Panc1 (cell line): ENCODE results near the gene SLC17A7. TPM values are rescaled to one million over a fixed set of nuclear protein-coding genes. Genes with fewer than 3 reads are reported as not detected.

Experiments
- ATAC-seq: fragments of 200-7000 bp; cut with Tn5 transposase; 2 replicates; pipeline ENCODE4 v1.9.1; 2020; ENCODE audit warnings: mild to moderate bottlenecking, moderate library complexity
- BruUV-seq: library from RNA; stranded (reverse); fragments of 400-500 nt; replicated peaks from 2 replicates; lab custom pipeline; 2021; lab: Mats Ljungman, UMichigan
- CTCF ChIA-PET: fragments of 300-600 bp; sonication (Branson Sonifier 250); formaldehyde crosslinking; loops from one replicate; lab custom pipeline; 2022; ENCODE audit warnings: antibody characterized with exemption; lab: Charles Lee
- POLR2A ChIA-PET: fragments of 300-600 bp; sonication (Branson Sonifier 250); formaldehyde crosslinking; loops from one replicate; lab custom pipeline; 2022; ENCODE audit warnings: antibody characterized with exemption; lab: Charles Lee
- DNase-seq: peaks from one replicate; pipeline ENCODE4 v3.0.0-alpha.2; 2010; ENCODE audit warnings: low read depth, low spot score
- H3K27ac ChIP-seq: 2 replicates; pipeline ENCODE4 v1.5.1; 2011; ENCODE audit warnings: mild to moderate bottlenecking, low read length, inconsistent platforms
- H3K27me3 ChIP-seq: fragments of 200-500 bp; sonication (Bioruptor generic); 2 replicates; pipeline ENCODE4 v1.6.0; 2014; ENCODE audit warnings: low read length, inconsistent platforms; ENCODE audit not compliant: control insufficient read depth, insufficient read depth
- H3K36me3 ChIP-seq: fragments of 200-500 bp; sonication (Bioruptor generic); 2 replicates; pipeline ENCODE4 v1.5.1; 2014; ENCODE audit warnings: inconsistent platforms, mild to moderate bottlenecking, low read length, moderate library complexity; ENCODE audit not compliant: control insufficient read depth, insufficient read depth
- H3K4me1 ChIP-seq: 2 replicates; pipeline ENCODE4 v1.5.1; 2011; ENCODE audit warnings: inconsistent platforms, mild to moderate bottlenecking, low read length, moderate library complexity; ENCODE audit not compliant: control insufficient read depth, insufficient read depth
- H3K4me3 ChIP-seq, 2 experiments: 2 replicates each; pipeline ENCODE4 v1.5.1; 2011 to 2012; ENCODE audit warnings: low read depth in 2 of 2, low read length in 2 of 2, mild to moderate bottlenecking in 2 of 2, inconsistent platforms in 1 of 2, moderate library complexity in 1 of 2
- H3K9me3 ChIP-seq: fragments of 200-500 bp; sonication (Bioruptor generic); 2 replicates; pipeline ENCODE4 v1.5.1; 2014; ENCODE audit warnings: low read depth, mild to moderate bottlenecking, inconsistent platforms, low read length, moderate library complexity; ENCODE audit not compliant: control insufficient read depth, insufficient read depth
- CTCF ChIP-seq: fragments of 450-650 bp; IDR thresholded peaks from 2 replicates; pipeline ENCODE4 v1.5.1; 2017; ENCODE audit warnings: mild to moderate bottlenecking
- POLR2AphosphoS5 ChIP-seq: IDR thresholded peaks from 2 replicates; pipeline ENCODE4 v1.6.1; 2012; ENCODE audit warnings: mild to moderate bottlenecking, low read depth, low read length, moderate library complexity
- REST ChIP-seq, 2 experiments: IDR thresholded peaks; 2 replicates each; pipeline ENCODE4 v1.6.1; 2011 to 2012; ENCODE audit warnings: low read depth in 2 of 2, control low read depth in 1 of 2, low read length in 1 of 2, mild to moderate bottlenecking in 1 of 2, moderate library complexity in 1 of 2; ENCODE audit not compliant: insufficient read depth in 1 of 2
- SIN3A ChIP-seq: IDR thresholded peaks from 2 replicates; pipeline ENCODE4 v1.6.1; 2012; ENCODE audit warnings: low read depth, mild to moderate bottlenecking, low read length, moderate library complexity, borderline replicate concordance; ENCODE audit not compliant: insufficient read depth
- TCF7L2 ChIP-seq: IDR thresholded peaks from 2 replicates; pipeline ENCODE4 v1.6.1; 2011; ENCODE audit warnings: mild to moderate bottlenecking, low read depth, low read length, inconsistent platforms
- in situ Hi-C: cut with HindIII; loops from 2 replicates; pipeline ENCODE4 v1.10.0; 2016; ENCODE audit warnings: low sequenced_read_pairs, low pct_unique_long_range_greater_than_20kb
- intact Hi-C: fragments of 100-400 bp; cut with micrococcal nuclease; formaldehyde crosslinking; loops from one replicate; pipeline ENCODE4 v1.10.0; 2022; ENCODE audit not compliant: unreplicated experiment
- total RNA-seq: library from RNA; stranded (reverse); gene quantifications from one replicate; pipeline ENCODE4 v1.2.1, GENCODE V29; 2021; ENCODE audit not compliant: unreplicated experiment

The SLC17A7 gene
- total RNA-seq, 1 experiment from 2014 or later, result 1.2 TPM

- DNase-seq, result no peak
- Histone ChIP-seq H3K9me3 (no peaks in the 10 kb centered on the region), H3K36me3 (no peaks in the 10 kb centered on the region), H3K27me3 (no peaks in the 10 kb centered on the region), H3K4me1 (no peaks in the 10 kb centered on the region), H3K27ac (no peak overlapping the region), H3K4me3 (no peak overlapping the region)
- BruUV-seq, result no TSS peak
- no peak for ATAC-seq
- ChIA-PET POLR2A (interaction anchor here (0.5 kb wide), 1 partner anchor 258 kb away, joined by 10 read pairs; no protein-coding TSS in a partner anchor), CTCF (no interaction called here)
- in situ Hi-C loops, result no loop called here
- TF ChIP-seq SIN3A (no peak), TCF7L2 (no peak), REST (IDR thresholded peaks at IDR 0.05; ENCODE audit: insufficient read depth in 1 of 2, low read depth in 2 of 2, low read length in 1 of 2) (no peak), CTCF (no peak), POLR2AphosphoS5 (no peak)
- intact Hi-C loops, result no loop called here
These were observed 31.6 kb upstream of the SLC17A7 start for GRCh38 chr19:49472936-49473335.

- ChIA-PET CTCF (no interaction called here), POLR2A (no interaction called here)
- intact Hi-C loops, result no loop called here
- Histone ChIP-seq H3K27me3 (no peaks in the 10 kb centered on the region), H3K36me3 (no peaks in the 10 kb centered on the region), H3K27ac (no peak overlapping the region), H3K9me3 (no peaks in the 10 kb centered on the region), H3K4me1 (no peaks in the 10 kb centered on the region), H3K4me3 (no peak overlapping the region)
- no peak for ATAC-seq
- DNase-seq, result no peak
- TF ChIP-seq CTCF (no peak), TCF7L2 (no peak), POLR2AphosphoS5 (no peak), REST (IDR thresholded peaks at IDR 0.05; ENCODE audit: insufficient read depth in 1 of 2, low read depth in 2 of 2, low read length in 1 of 2) (no peak), SIN3A (no peak)
- in situ Hi-C loops, result no loop called here
- BruUV-seq, result no TSS peak
These were observed 29.3 kb upstream of the SLC17A7 start for GRCh38 chr19:49470615-49470978.
